K562 (cell line): ENCODE measurements around the gene NCKAP1. TPM values are rescaled to one million over a fixed set of nuclear protein-coding genes. Genes with fewer than 3 reads are reported as not detected.

ENCODE experiments used
- ATAC-seq: fragments of 200-7000 bp; cut with Tn5 transposase; 3 replicates; pipeline ENCODE4 v1.9.1; 2020; ENCODE audit warnings: moderate library complexity
- BruUV-seq: library from RNA; stranded (reverse); fragments of 400-500 nt; replicated peaks from 2 replicates; lab custom pipeline; 2021; lab: Mats Ljungman, UMichigan
- CTCF ChIA-PET: fragments of 300-600 bp; formaldehyde crosslinking; extraction: SDS; loops from one replicate; lab custom pipeline; 2021; ENCODE audit warnings: low intra/inter-chr PET ratio; lab: Yijun Ruan, JAX
- POLR2A ChIA-PET: fragments of 300-600, 350-650 bp; sonication (Branson Sonifier 250); formaldehyde crosslinking; extraction: SDS; loops from one replicate; lab custom pipeline; 2021; ENCODE audit warnings: antibody characterized with exemption, inconsistent platforms; lab: Yijun Ruan, JAX
- DNase-seq, 4 experiments: peaks; one replicate each; pipeline versions ENCODE4 v3.0.0 to v3.0.0-alpha.2; 2011 to 2018; ENCODE audit warnings: low spot score in 3 of 4, mixed read lengths in 3 of 4; ENCODE audit errors: extremely low read depth in 1 of 4
- FAIRE-seq: peaks from 2 replicates; lab custom pipeline; 2011; peaks lifted over from hg19 to GRCh38; lab: Jason Lieb, UNC
- H2AFZ ChIP-seq: 2 replicates; pipeline ENCODE4 v1.6.0; 2011; ENCODE audit warnings: low read depth, low read length, control low read depth, inconsistent platforms
- H3K27ac ChIP-seq: fragments of 200-600 bp; 3 replicates; pipeline ENCODE4 v1.8.0; 2011; ENCODE audit warnings: low read depth, mild to moderate bottlenecking, control low read depth, inconsistent platforms, low read length, moderate library complexity, mixed read lengths; ENCODE audit errors: extremely low read depth
- H3K27me3 ChIP-seq, 2 experiments: fragments of 300-600 bp in 1 of 2; 2 replicates in 1 of 2; 3 replicates in 1 of 2; pipeline versions ENCODE4 v1.6.0 to v1.8.0; 2011; ENCODE audit warnings: inconsistent platforms in 2 of 2, low read length in 2 of 2, mild to moderate bottlenecking in 1 of 2, mixed read lengths in 1 of 2, moderate library complexity in 1 of 2; ENCODE audit not compliant: control insufficient read depth in 2 of 2, insufficient read depth in 2 of 2
- H3K36me3 ChIP-seq: fragments of 300-600 bp; 3 replicates; pipeline ENCODE4 v1.8.0; 2011; ENCODE audit warnings: mild to moderate bottlenecking, low read length, inconsistent platforms; ENCODE audit not compliant: control insufficient read depth, insufficient read depth
- H3K4me1 ChIP-seq, 2 experiments: fragments of 200-600 bp in 1 of 2; replicated peaks in 1 of 2; 2 replicates in 1 of 2; 3 replicates in 1 of 2; pipeline versions ENCODE4 v1.5.1 to v1.8.0; 2011; ENCODE audit warnings: inconsistent platforms in 2 of 2, low read length in 2 of 2, mild to moderate bottlenecking in 1 of 2, mixed read lengths in 1 of 2, moderate library complexity in 1 of 2; ENCODE audit not compliant: control insufficient read depth in 2 of 2, insufficient read depth in 2 of 2
- H3K4me2 ChIP-seq: 2 replicates; pipeline ENCODE4 v1.6.1; 2011; ENCODE audit warnings: low read length, control low read depth, inconsistent platforms, mixed read lengths; ENCODE audit not compliant: insufficient read depth
- H3K4me3 ChIP-seq: fragments of 200-600 bp; sonication (generic), shearing (Covaris generic); 2 replicates; pipeline ENCODE4 v1.5.1; 2016; ENCODE audit warnings: control low read depth, inconsistent platforms
- H3K79me2 ChIP-seq: fragments of 200-600 bp; 3 replicates; pipeline ENCODE4 v1.8.0; 2011; ENCODE audit warnings: low read length, inconsistent platforms; ENCODE audit not compliant: control insufficient read depth, insufficient read depth
- H3K9ac ChIP-seq, 2 experiments: 2 replicates each; pipeline versions ENCODE4 v1.6.0 to v1.6.1; 2011; ENCODE audit warnings: low read depth in 2 of 2, low read length in 2 of 2, control low read depth in 1 of 2, inconsistent platforms in 1 of 2, mild to moderate bottlenecking in 1 of 2, mixed read lengths in 1 of 2; ENCODE audit not compliant: insufficient read depth in 1 of 2
- H3K9me1 ChIP-seq: one replicate; pipeline ENCODE4 v1.6.0; 2011; ENCODE audit warnings: inconsistent platforms, mild to moderate bottlenecking, low read length, moderate library complexity; ENCODE audit not compliant: control insufficient read depth, insufficient read depth
- H3K9me3 ChIP-seq: replicated peaks from 2 replicates; pipeline ENCODE4 v1.5.1; 2011; ENCODE audit warnings: low read depth, low read length, inconsistent platforms; ENCODE audit not compliant: control insufficient read depth, insufficient read depth
- H4K20me1 ChIP-seq: replicated peaks from 2 replicates; pipeline ENCODE4 v1.6.1; 2011; ENCODE audit warnings: low read length, inconsistent platforms, mixed read lengths; ENCODE audit not compliant: control insufficient read depth, insufficient read depth
- EGR1 ChIP-seq: fragments of 450-650 bp; conservative IDR thresholded peaks from 2 replicates; pipeline ENCODE4 v1.6.1; 2017; ENCODE audit warnings: mild to moderate bottlenecking
- L3MBTL2 ChIP-seq: fragments of 450-650 bp; IDR thresholded peaks from 2 replicates; pipeline ENCODE4 v1.6.1; 2016; ENCODE audit warnings: mild to moderate bottlenecking, moderate library complexity
- RNF2 ChIP-seq: sonication (generic); IDR thresholded peaks from 2 replicates; pipeline ENCODE4 v1.6.1; 2016
- ZBTB26 ChIP-seq: fragments of 450-650 bp; formaldehyde crosslinking; IDR thresholded peaks from 2 replicates; pipeline ENCODE4 v1.4.0; 2022; ENCODE audit warnings: missing genetic modification characterization
- WGBS: fragments of 100-300 bp; shearing (Covaris generic); methylation state at CpG from one replicate; pipeline ENCODE4 v1.1.6; 2016; ENCODE audit warnings: low coverage, mixed read lengths; ENCODE audit not compliant: insufficient coverage; ENCODE audit errors: missing lambda C conversion rate; 5-methylcytosine and 5-hydroxymethylcytosine counted together
- in situ Hi-C: fragments of 300-500 bp; cut with MboI; formaldehyde crosslinking; loops from 4 replicates; pipeline ENCODE4 v1.15.0; 2018; ENCODE audit warnings: inconsistent platforms, mixed read lengths
- intact Hi-C: fragments of 100-400 bp; cut with micrococcal nuclease; formaldehyde crosslinking; loops from 2 replicates; pipeline ENCODE4 v1.14.2; 2022
- polyA plus RNA-seq, 8 experiments: library from polyadenylated mRNA; depleted of rRNA in 4 of 8; stranded (reverse) in 5 of 8; unstranded in 3 of 8; fragments of >200 nt; fragmentation: Nextera tagmentation in 2 of 8; fragmentation: Illumina TruSeq in 1 of 8; extraction: Ambion mirVana in 2 of 8; extraction: Trizol in 1 of 8; gene quantifications; 2 replicates each; pipeline versions ENCODE4 v1.2.1 to v1.2.3, GENCODE V29; 2011 to 2014; ENCODE audit warnings: inconsistent platforms in 1 of 8, missing spikeins in 1 of 8
- total RNA-seq, 7 experiments: library from RNA; depleted of rRNA in 6 of 7; stranded (reverse); fragments of >200 nt in 6 of 7; fragmentation: Illumina TruSeq in 2 of 7; extraction: Trizol in 2 of 7; gene quantifications; 2 replicates each; pipeline versions ENCODE4 v1.2.1 to v1.2.3, GENCODE V29; 2011 to 2021; ENCODE audit warnings: low replicate concordance in 1 of 7

Gene NCKAP1
- total and polyA plus RNA-seq, 9 of the 15 experiments (the other 6 are each of a cell fraction or from before 2014, with no cell fraction given), result 34.0 to 153 (median 88.7) TPM

- in situ Hi-C loops, result no loop called here
- Histone ChIP-seq H3K9me1 (no peaks in the 10 kb centered on the region), H3K4me3 (no peak overlapping the region), H3K79me2 (no peaks in the 10 kb centered on the region), H4K20me1 (no peaks in the 10 kb centered on the region; the same call in 1 of the 2 replicates), H2AFZ (no peak overlapping the region), H3K9me3 (no peaks in the 10 kb centered on the region; the same call in 1 of the 2 replicates), H3K9ac (no peak overlapping the region), H3K27ac (no peak overlapping the region), H3K27me3 (peaks cover 40 to 41% of the 10 kb centered on the region in 2 experiments), H3K4me1 (peaks cover 0 to 15% of the 10 kb centered on the region in 2 experiments; a peak in 1 of 5 replicates), H3K36me3 (no peaks in the 10 kb centered on the region), H3K4me2 (no peak overlapping the region)
- ChIA-PET POLR2A (interaction anchor here (0.6 to 1.8 kb wide), 5 partner anchors 10 to 1627 kb away, joined by 3 to 7 read pairs (median 3); no protein-coding TSS in a partner anchor), CTCF (no interaction called here)
- WGBS, result 4% methylated on average over 11 of the region's 12 CpGs
- FAIRE-seq, result no peak
- no TSS peak for BruUV-seq
- no peak for DNase-seq
- intact Hi-C loops, result loop anchor here (5.0 to 10.0 kb wide), 4 partner anchors 85 to 683 kb away; no protein-coding TSS in a partner anchor
- ATAC-seq, result no peak
- TF ChIP-seq EGR1, result 0 out of 2 replicates have a peak, but pooled peaks have one; percentile 27
- TF ChIP-seq L3MBTL2, result no peak
- TF ChIP-seq ZBTB26 (CRISPR knock-in tag), result no peak
- 0 out of 2 replicates have a peak, but pooled peaks have one; percentile 1 for TF ChIP-seq RNF2
Measured at GRCh38 chr2:182867426-182868053, 170.7 kb downstream of the NCKAP1 start.
